ENCODE data around the gene METTL3.
"Not testable (repeated sequence)": the region's sequence is repeated elsewhere in the genome, so short reads cannot be mapped to it uniquely, and the experiment has no call there.

METTL3 gene

GRCh38 chr14:21510735-21511657 is at the start of gene METTL3:
Gene METTL3 (minus strand): TSS chr14:21511340. CDS start chr14:21511223, 117 bp downstream.
- peak; percentile 93 for DNase-seq

GRCh38 chr14:21558703-21559170 is 47.6 kb upstream of the METTL3 start:
- no peak for DNase-seq

GRCh38 chr14:21557084-21557901 is 46.2 kb upstream of the METTL3 start:
- DNase-seq: peak; percentile 76

GRCh38 chr14:21556378-21557083 is 45.4 kb upstream of the METTL3 start:
- no peak for DNase-seq

DNA sequence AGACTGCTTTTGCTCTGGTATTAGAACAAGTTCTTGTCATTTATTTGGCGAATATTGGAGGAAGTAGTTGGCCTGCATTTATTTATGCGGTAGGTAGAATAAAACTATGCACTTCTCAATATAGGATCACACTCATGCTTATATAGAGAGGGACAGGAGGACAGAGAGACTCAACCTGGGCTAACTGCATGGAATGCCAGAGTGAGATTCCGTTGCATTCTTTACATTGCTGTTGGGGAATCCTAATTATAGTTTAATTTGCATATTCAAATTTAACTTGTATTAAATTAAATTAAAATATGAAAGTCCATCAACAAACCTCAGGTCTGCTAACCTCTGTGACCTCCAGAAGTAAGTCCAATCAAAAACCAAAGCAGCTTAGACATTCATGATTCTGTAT is 42.1 kb upstream of the METTL3 start:
- no peak for DNase-seq

DNA sequence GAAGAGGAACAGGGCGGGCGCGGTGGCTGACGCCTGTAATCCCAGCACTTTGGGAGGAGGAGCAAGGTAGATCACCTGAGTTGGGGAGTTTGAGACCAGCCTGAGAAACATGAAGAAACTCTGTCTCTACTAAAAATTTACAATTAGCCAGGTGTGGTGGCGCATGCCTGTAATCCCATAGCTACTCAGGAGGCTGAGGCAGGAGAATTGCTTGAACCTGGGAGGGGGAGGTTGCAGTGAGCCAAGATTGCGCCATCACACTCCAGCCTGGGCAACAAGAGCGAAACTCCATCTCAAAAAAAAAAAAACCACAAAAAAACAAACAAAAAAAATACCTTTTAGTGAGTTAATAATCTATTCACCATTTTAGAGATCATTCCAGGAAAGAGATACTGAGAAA is 33.4 kb upstream of the METTL3 start:
- DNase-seq: not testable (repeated sequence)

DNA sequence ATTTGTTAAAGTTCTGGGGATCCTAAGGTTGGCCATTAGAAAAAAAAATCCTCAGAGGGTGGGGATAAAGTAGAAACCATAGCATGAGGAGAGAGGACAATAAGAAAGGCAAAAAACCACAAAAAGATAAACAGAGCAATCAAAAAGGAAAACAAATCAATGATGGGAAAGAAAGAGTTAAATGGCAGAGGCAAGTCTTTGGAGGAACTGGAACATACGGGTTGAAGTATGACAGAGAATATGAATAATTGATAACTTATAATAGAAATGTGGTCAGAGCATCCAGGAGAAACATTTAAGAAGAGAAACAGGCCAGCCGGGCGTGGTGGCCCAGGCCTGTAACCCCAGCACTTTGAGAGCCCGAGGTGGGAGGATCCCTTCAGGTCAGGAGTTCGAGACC is 32.8 kb upstream of the METTL3 start:
- DNase-seq: no peak

DNA sequence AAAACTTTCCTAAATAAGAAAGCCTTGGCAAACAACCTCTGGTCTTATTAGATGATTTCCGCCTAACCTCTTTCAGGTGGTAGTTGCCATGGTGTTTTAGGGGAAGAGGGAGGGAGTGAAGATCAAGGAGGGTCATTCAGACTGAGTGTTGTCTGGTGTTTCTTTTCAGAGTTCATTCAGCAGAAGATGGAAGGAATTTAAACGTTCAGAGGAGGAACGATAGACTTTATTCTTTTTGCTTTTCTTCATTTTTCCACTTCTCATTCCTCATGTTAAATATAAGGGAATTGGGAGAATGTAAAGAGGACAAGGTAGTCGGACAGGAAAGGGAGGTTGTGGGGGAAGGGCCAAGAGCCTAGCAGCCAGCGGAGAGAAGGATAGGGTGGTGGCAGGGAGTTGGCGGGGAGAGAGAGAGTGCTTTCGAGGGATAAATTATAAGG is 32.4 kb upstream of the METTL3 start:
- DNase-seq: no peak

DNA sequence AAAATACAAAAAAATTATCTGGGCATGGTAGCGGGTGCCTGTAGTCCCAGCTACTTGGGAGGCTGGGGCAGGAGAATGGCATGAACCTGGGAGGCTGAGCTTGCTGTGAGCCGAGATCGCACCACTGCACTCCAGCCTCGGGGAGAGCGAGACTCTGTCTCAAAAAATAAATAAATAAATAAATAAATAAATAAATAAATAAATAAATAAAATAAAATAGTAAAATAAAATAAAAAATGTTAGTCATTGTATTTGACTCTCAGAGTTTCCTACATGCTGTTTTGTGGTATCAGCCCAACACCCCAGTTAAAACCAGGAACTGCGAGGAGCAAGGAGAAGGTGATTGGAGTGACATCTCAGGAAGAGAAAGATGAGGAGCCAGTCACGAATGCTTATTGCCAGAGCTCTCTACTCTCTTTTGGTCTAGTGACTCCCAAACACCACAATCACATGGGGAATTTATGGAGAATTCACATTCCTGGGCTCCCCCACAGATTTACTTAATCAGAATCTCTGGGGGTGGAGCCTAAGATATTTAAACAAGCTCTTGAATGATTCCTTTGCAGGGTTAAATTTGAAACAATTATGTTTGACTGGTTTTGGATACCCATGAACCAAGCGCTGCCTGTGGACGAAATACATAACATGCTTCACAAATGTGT is 30.4 kb upstream of the METTL3 start:
- no peak for DNase-seq

GRCh38 chr14:21539189-21539940 is 28.2 kb upstream of the METTL3 start:
- no peak for DNase-seq

DNA sequence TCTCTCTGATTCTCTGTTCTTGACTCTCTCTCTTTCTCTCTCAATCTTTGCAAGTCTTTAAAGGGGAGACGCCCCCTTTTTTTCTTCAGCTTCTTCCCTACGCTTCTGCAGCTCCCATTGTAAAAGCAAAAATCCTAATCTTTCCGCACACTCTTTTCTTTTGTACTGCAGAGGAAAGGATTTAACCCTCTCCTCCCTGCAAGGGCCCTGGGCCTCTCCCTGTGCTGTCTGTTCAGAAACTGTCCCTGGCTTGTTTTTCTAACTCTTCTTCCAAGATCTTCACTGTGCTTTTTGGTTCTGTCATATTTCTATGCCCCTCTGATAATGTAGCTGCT is 25.9 kb upstream of the METTL3 start:
- DNase-seq: no peak

GRCh38 chr14:21536418-21537089 is 25.4 kb upstream of the METTL3 start:
- no peak for DNase-seq

DNA sequence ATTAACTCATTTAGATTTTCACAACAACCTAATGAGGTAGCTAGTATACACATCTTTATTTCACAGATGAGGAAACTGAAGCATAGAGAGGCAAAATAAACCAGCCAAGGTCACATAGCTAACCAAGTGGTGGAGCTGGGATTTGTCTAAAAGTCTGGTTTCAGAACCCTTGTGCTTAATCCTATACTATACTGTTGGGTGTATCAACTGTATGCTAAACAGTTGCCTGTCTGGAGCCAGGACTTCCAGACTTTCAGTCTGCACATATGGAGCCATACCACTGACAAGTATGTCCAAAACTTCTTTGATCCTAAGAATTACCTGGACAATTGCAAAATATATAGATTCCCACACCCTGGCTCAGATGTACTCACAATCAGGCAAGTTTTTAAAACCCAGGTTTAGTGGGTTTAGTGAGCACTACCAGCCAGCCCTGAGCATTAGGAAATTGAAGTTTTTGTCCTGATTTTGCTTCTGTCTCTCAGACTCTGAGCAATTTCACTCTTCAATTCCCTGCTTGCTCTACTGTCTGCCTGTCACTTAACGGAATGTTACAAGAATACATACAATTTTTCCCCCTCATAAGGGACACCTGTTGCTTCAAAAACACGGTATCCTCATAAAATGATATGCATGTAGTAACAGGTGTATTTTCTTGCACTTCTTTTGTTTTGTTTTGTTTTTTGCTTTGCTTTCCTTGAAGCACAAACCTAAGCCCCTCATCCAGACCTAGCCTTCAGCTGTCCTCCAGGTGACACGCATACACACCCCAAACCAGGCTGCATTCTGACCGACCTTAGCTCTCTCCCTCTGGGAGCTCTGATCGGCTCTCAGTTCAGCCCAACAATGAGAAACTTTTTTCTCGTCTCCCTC is 24.6 kb upstream of the METTL3 start:
- DNase-seq: no peak

- no peak for DNase-seq
Observed at GRCh38 chr14:21534576-21534975, 23.4 kb upstream of the METTL3 start.

- DNase-seq: no peak
Observed at GRCh38 chr14:21533294-21533693, 22.2 kb upstream of the METTL3 start.

- no peak for DNase-seq
Observed at GRCh38 chr14:21529515-21529914, 18.4 kb upstream of the METTL3 start.

DNA sequence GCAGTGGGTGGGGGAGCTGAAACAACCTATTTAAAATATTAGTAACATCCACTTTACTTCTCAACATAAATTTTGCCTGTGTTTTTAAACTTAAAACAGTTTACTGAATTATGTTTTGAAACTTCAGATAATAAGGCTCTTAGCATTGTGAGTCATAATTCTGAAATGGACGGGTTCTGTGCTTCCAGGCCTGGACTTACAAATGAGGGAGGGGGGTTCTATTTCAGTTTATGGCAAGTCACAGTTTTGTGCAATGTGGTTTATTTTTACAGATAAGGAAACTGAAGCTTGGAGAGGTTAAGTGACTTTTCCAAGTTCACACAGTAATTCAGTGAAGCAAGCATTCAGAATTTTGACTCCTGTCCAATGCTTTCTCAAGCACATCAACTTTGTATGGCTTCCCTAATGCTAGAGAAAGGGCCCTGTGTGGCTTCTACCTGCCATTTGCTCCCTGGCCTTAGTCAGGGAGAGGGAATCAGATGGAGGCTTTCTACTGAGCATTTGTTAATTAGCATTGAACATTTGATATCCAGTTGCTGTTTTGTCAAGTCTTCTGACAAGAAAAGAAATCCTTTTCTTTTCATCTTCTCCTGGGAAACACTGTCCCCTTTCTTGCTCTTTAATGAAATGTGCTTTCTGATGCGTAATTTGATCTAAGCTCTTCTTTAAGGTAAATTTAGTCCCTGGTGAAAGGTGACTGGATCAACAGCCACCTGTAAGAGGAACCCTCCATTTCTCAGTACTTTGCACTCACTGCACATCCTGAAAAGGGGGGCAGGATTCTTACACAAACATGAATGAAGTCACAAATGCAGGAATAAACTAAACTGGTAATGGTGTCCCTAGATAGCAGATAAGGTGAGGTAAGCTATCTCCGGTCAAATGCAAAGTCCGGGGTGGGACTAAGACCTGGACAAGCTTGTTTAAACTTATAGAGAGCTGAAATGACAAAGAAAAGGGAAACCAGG is 17.5 kb upstream of the METTL3 start:
- no peak for DNase-seq

DNA sequence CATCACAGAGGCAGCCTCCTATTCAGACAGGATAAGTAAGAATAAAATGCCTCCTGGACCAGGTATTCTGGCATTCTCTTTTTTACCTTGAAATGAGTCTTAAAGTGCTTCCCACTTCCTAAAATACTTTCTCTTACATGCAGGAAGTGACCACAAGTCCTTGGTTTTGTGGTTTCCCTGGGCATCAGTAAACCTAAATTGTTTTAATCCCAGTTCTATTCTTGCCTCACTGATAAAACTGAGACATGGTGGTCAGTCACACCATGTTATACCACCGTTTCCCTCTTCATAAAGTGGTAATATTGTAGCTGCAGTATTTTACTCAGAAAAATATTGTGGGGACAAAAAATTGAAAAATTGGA is 16.2 kb upstream of the METTL3 start:
- no peak for DNase-seq

Measured in activated gamma-delta T cell treated with Interleukin-2 at 50 U/mL for 16 hours (primary cell).